Neural cell (in vitro differentiated cells): ENCODE data around the gene ZBTB17.

ENCODE experiments used
- EZH2 ChIP-seq: fragments of 200-600, 300-800 bp; shearing (Covaris generic), sonication (generic); IDR thresholded peaks from 2 replicates; pipeline ENCODE4 v1.6.1; 2014; ENCODE audit warnings: antibody characterized with exemption, low read length, borderline replicate concordance, mild to moderate bottlenecking; ENCODE audit not compliant: insufficient read depth, poor library complexity, severe bottlenecking
- TF ChIP-seq, protein P1 (sequence below): fragments of 450-650 bp; IDR thresholded peaks from 2 replicates; pipeline ENCODE4 v1.5.1; 2014; ENCODE audit warnings: antibody characterized with exemption, mild to moderate bottlenecking, moderate library complexity; ENCODE audit not compliant: poor library complexity, severe bottlenecking

- TF ChIP-seq, protein P1, sequence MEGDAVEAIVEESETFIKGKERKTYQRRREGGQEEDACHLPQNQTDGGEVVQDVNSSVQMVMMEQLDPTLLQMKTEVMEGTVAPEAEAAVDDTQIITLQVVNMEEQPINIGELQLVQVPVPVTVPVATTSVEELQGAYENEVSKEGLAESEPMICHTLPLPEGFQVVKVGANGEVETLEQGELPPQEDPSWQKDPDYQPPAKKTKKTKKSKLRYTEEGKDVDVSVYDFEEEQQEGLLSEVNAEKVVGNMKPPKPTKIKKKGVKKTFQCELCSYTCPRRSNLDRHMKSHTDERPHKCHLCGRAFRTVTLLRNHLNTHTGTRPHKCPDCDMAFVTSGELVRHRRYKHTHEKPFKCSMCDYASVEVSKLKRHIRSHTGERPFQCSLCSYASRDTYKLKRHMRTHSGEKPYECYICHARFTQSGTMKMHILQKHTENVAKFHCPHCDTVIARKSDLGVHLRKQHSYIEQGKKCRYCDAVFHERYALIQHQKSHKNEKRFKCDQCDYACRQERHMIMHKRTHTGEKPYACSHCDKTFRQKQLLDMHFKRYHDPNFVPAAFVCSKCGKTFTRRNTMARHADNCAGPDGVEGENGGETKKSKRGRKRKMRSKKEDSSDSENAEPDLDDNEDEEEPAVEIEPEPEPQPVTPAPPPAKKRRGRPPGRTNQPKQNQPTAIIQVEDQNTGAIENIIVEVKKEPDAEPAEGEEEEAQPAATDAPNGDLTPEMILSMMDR: no peak
- TF ChIP-seq EZH2: no peak
Observed at GRCh38 chr1:15966081-15966955, 9.6 kb downstream of the ZBTB17 start.
